Upper lobe of left lung (tissue), 6 donors: Measurements from ENCODE around the gene UAP1. TPM values are rescaled to one million over a fixed set of nuclear protein-coding genes. Genes with fewer than 3 reads are reported as not detected.
A peak's percentile ranks its signal among the peaks of the same experiment; 100 is the strongest.

Experiments used
- ATAC-seq, 2 donors: fragments of 200-7000 bp; cut with Tn5 transposase; one replicate each; pipeline ENCODE4 v1.9.1; 2022; ENCODE audit warnings: mild to moderate bottlenecking in 2 of 2, moderate library complexity in 2 of 2; ENCODE audit not compliant: low FRiP score in 2 of 2
- DNase-seq, 2 donors: peaks; one replicate each; pipeline ENCODE4 v3.0.0-alpha.2; 2019 to 2020
- H3K27ac ChIP-seq, 4 donors: fragments of 200-600 bp; sonication (generic); one replicate each; pipeline ENCODE4 v1.5.1; 2016 to 2019
- H3K27me3 ChIP-seq, 4 donors: fragments of 200-600 bp; sonication (generic); one replicate each; pipeline ENCODE4 v1.5.1; 2017 to 2019
- H3K36me3 ChIP-seq, 4 donors: fragments of 200-600 bp; sonication (generic); one replicate each; pipeline ENCODE4 v1.5.1; 2016 to 2019
- H3K4me1 ChIP-seq, 4 donors: fragments of 200-600 bp; sonication (generic); one replicate each; pipeline ENCODE4 v1.5.1; 2018 to 2019
- H3K4me3 ChIP-seq, 4 donors: fragments of 200-600 bp; sonication (generic); one replicate each; pipeline ENCODE4 v1.5.1; 2017 to 2019; ENCODE audit warnings: mild to moderate bottlenecking in 2 of 4, moderate library complexity in 1 of 4
- H3K9me3 ChIP-seq, 4 donors: fragments of 200-600 bp; sonication (generic); one replicate each; pipeline ENCODE4 v1.5.1; 2018 to 2019
- CTCF ChIP-seq, 6 experiments: fragments of 450-650 bp in 4 of 6; fragments of 200-600 bp in 2 of 6; sonication (generic) in 2 of 6; IDR thresholded peaks; one replicate each; pipeline ENCODE4 v1.5.1; 2016 to 2019; ENCODE audit warnings: antibody characterized with exemption in 6 of 6
- EP300 ChIP-seq, 4 donors: sonication (generic); formaldehyde crosslinking; IDR thresholded peaks; one replicate each; pipeline ENCODE4 v1.5.1; 2017; ENCODE audit warnings: antibody characterized with exemption in 4 of 4, control low read depth in 2 of 4
- POLR2A ChIP-seq, 4 donors: fragments of 450-650 bp; IDR thresholded peaks; one replicate each; pipeline ENCODE4 v1.5.1; 2016 to 2017; ENCODE audit warnings: antibody characterized with exemption in 4 of 4, mild to moderate bottlenecking in 2 of 4
- POLR2AphosphoS5 ChIP-seq, 2 donors: sonication (generic); formaldehyde crosslinking; IDR thresholded peaks; one replicate each; pipeline ENCODE4 v1.5.1; 2017; ENCODE audit warnings: antibody characterized with exemption in 2 of 2
- WGBS, 2 donors: methylation state at CpG; one replicate each; pipeline ENCODE4 v1.1.5; 2017 to 2018; 5-methylcytosine and 5-hydroxymethylcytosine counted together
- total RNA-seq, 6 donors: library from RNA; depleted of rRNA in 4 of 6; stranded (reverse); fragments of >200 nt in 4 of 6; gene quantifications; one replicate each; pipeline versions ENCODE4 v1.1.0 to v1.2.1, GENCODE V29; 2016 to 2021
- donor health status: DM: no; HTN: no; CAD: no; lungs with moderate emphysema.
- donor health status: DM: no; HTN: yes; CAD: no; lungs with severe emphysema.

UAP1 gene
- total RNA-seq, 6 donors from 2014 or later, result 12.6 to 69.0 (median 35.2) TPM

GRCh38 chr1:162557536-162557935, 4.0 kb upstream of the UAP1 start:
- 84 to 93% methylated on average over 3 of the region's 3 CpGs for WGBS, 2 donors
- H3K4me1 ChIP-seq, result peaks cover 9 to 14% (median 11%) of the 10 kb centered on the region in 4 donors
- H3K27ac ChIP-seq, result no peak overlapping the region
- DNase-seq (no peak), ATAC-seq (no peak)
- TF ChIP-seq EP300 (IDR thresholded peaks at IDR 0.05) (no peak), POLR2A (IDR thresholded peaks at IDR 0.05) (no peak), POLR2AphosphoS5 (IDR thresholded peaks at IDR 0.05) (no peak), CTCF (IDR thresholded peaks at IDR 0.05) (no peak)
- H3K27me3 ChIP-seq, result no peaks in the 10 kb centered on the region
- H3K36me3 ChIP-seq, result no peaks in the 10 kb centered on the region
- no peak overlapping the region for H3K4me3 ChIP-seq
- H3K9me3 ChIP-seq, result no peaks in the 10 kb centered on the region

GRCh38 chr1:162560303-162561036, 1.1 kb upstream of the UAP1 start:
- TF ChIP-seq EP300 (IDR thresholded peaks at IDR 0.05) (no peak), POLR2A (IDR thresholded peaks at IDR 0.05) (no peak), POLR2AphosphoS5 (IDR thresholded peaks at IDR 0.05) (no peak), CTCF (IDR thresholded peaks at IDR 0.05) (no peak)
- no peak for ATAC-seq
- DNase-seq, result peak in 1 of 2 donors; percentile 29
- peak overlapping the region; percentile 90 to 96 (median 93) for H3K27ac ChIP-seq
- H3K36me3 ChIP-seq, result no peaks in the 10 kb centered on the region
- no peaks in the 10 kb centered on the region for H3K9me3 ChIP-seq
- H3K4me1 ChIP-seq, result peaks cover 16 to 24% (median 20%) of the 10 kb centered on the region in 4 donors
- peak overlapping the region; percentile 39 to 85 (median 62) for H3K4me3 ChIP-seq
- WGBS, 2 donors, result 38 to 41% methylated on average over 9 of the region's 9 CpGs
- no peaks in the 10 kb centered on the region for H3K27me3 ChIP-seq

- Histone ChIP-seq H3K27me3 (no peaks in the 10 kb centered on the region), H3K4me1 (peaks cover 16 to 24% (median 20%) of the 10 kb centered on the region in 4 donors), H3K36me3 (peaks cover 0 to 2% (median 0%) of the 10 kb centered on the region in 4 donors), H3K9me3 (no peaks in the 10 kb centered on the region), H3K4me3 (peak overlapping the region; percentile 53 to 85 (median 62)), H3K27ac (peak overlapping the region; percentile 90 to 96 (median 93))
- ATAC-seq, result peak; percentile 96 to 99
- WGBS, 2 donors, result 0 to 1% methylated on average over 18 to 20 of the region's 53 CpGs
- DNase-seq, result peak; percentile 99 to 100
- TF ChIP-seq CTCF (IDR thresholded peaks at IDR 0.05), result no peak
- TF ChIP-seq EP300 (IDR thresholded peaks at IDR 0.05), result peak in 1 of 4 donors; percentile 1
- TF ChIP-seq POLR2AphosphoS5 (IDR thresholded peaks at IDR 0.05), result peak in 1 of 2 donors; percentile 70
- peak in 3 of 4 donors; percentile 21 to 92 (median 72) for TF ChIP-seq POLR2A (IDR thresholded peaks at IDR 0.05)
Observed at GRCh38 chr1:162561037-162561615, 396 bp upstream of the UAP1 start.

GRCh38 chr1:162562470-162562828, 927 bp downstream of the UAP1 start:
- DNase-seq, result no peak
- no peak for TF ChIP-seq EP300 (IDR thresholded peaks at IDR 0.05)
- TF ChIP-seq POLR2A (IDR thresholded peaks at IDR 0.05), result no peak
- TF ChIP-seq CTCF (IDR thresholded peaks at IDR 0.05), result no peak
- TF ChIP-seq POLR2AphosphoS5 (IDR thresholded peaks at IDR 0.05), result no peak
- Histone ChIP-seq H3K4me1 (peaks cover 16 to 24% (median 20%) of the 10 kb centered on the region in 4 donors), H3K4me3 (peak overlapping the region; percentile 53 to 85 (median 62)), H3K9me3 (no peaks in the 10 kb centered on the region), H3K36me3 (peaks cover 0 to 16% (median 2%) of the 10 kb centered on the region in 4 donors), H3K27me3 (no peaks in the 10 kb centered on the region), H3K27ac (peak overlapping the region; percentile 90 to 96 (median 93))
- 32 to 42% methylated on average over 5 of the region's 5 CpGs for WGBS, 2 donors
- no peak for ATAC-seq
